Type B pancreatic cell (in vitro differentiated cells): ENCODE measurements around the gene MVB12B. TPM values are rescaled to one million over a fixed set of nuclear protein-coding genes. Genes with fewer than 3 reads are reported as not detected.

Experiments used
- DNase-seq: peaks from one replicate; pipeline ENCODE4 v3.0.0; 2021; ENCODE audit warnings: mixed read lengths; ENCODE audit not compliant: unreplicated experiment; ENCODE audit errors: extremely low spot score
- H3K27ac Mint-ChIP-seq: 2 replicates; pipeline ENCODE4 v1.8.0; 2021; ENCODE audit warnings: mild to moderate bottlenecking, mixed read lengths
- H3K27me3 Mint-ChIP-seq: 2 replicates; pipeline ENCODE4 v1.8.0; 2021; ENCODE audit warnings: mixed read lengths
- H3K36me3 Mint-ChIP-seq: 2 replicates; pipeline ENCODE4 v1.8.0; 2021; ENCODE audit warnings: mixed read lengths
- H3K4me1 Mint-ChIP-seq: one replicate; pipeline ENCODE4 v1.8.0; 2021; ENCODE audit warnings: mixed read lengths; ENCODE audit not compliant: unreplicated experiment
- H3K4me3 Mint-ChIP-seq: 2 replicates; pipeline ENCODE4 v1.8.0; 2021; ENCODE audit warnings: mild to moderate bottlenecking, mixed read lengths
- H3K9me3 Mint-ChIP-seq: 2 replicates; pipeline ENCODE4 v1.8.0; 2021; ENCODE audit warnings: mixed read lengths
- CTCF ChIP-seq: fragments of 200-600 bp; sonication (generic); conservative IDR thresholded peaks from 2 replicates; pipeline ENCODE4 v1.5.0; 2021; ENCODE audit warnings: antibody characterized with exemption, mild to moderate bottlenecking
- total RNA-seq: library from RNA; stranded (reverse); gene quantifications from 2 replicates; pipeline ENCODE4 v1.2.1, GENCODE V29; 2021; ENCODE audit warnings: low replicate concordance

Gene MVB12B
- total RNA-seq, 1 donor from 2014 or later = 26.1 TPM

- Mint-ChIP-seq H3K4me3 (peak overlapping the region; percentile 4), H3K4me1 (peaks cover 50% of the 10 kb centered on the region), H3K36me3 (no peaks in the 10 kb centered on the region), H3K27me3 (peaks cover 79% of the 10 kb centered on the region), H3K9me3 (no peaks in the 10 kb centered on the region), H3K27ac (no peak overlapping the region)
- no peak for DNase-seq
- no peak for TF ChIP-seq CTCF
Observed at GRCh38 chr9:126518763-126519162, 192.1 kb downstream of the MVB12B start.

GRCh38 chr9:126519660-126520420 lies 193.2 kb downstream of the MVB12B start:
- TF ChIP-seq CTCF = no peak

GRCh38 chr9:126520453-126520852 lies 193.8 kb downstream of the MVB12B start:
- Mint-ChIP-seq H3K9me3 (no peaks in the 10 kb centered on the region), H3K36me3 (no peaks in the 10 kb centered on the region), H3K4me3 (no peak overlapping the region), H3K4me1 (peaks cover 48% of the 10 kb centered on the region), H3K27me3 (peaks cover 86% of the 10 kb centered on the region), H3K27ac (no peak overlapping the region)
- DNase-seq = no peak
- TF ChIP-seq CTCF = no peak

More at GRCh38 chr9:126519660-126520420, 193.2 kb downstream of the MVB12B start:
- Mint-ChIP-seq H3K4me3 (no peak overlapping the region), H3K27ac (no peak overlapping the region), H3K36me3 (no peaks in the 10 kb centered on the region), H3K27me3 (peaks cover 86% of the 10 kb centered on the region), H3K4me1 (peaks cover 53% of the 10 kb centered on the region), H3K9me3 (no peaks in the 10 kb centered on the region)
- DNase-seq = no peak

GRCh38 chr9:126521089-126521488 lies 194.5 kb downstream of the MVB12B start:
- H3K27ac Mint-ChIP-seq = no peak overlapping the region
- H3K36me3 Mint-ChIP-seq = no peaks in the 10 kb centered on the region
- no peak for TF ChIP-seq CTCF
- no peak for DNase-seq
- no peaks in the 10 kb centered on the region for H3K9me3 Mint-ChIP-seq
- H3K4me3 Mint-ChIP-seq = peak overlapping the region; percentile 13
- H3K4me1 Mint-ChIP-seq = peaks cover 46% of the 10 kb centered on the region
- H3K27me3 Mint-ChIP-seq = peaks cover 86% of the 10 kb centered on the region

- DNase-seq = no peak
- TF ChIP-seq CTCF = no peak
- H3K27me3 Mint-ChIP-seq = peaks cover 85% of the 10 kb centered on the region
- H3K36me3 Mint-ChIP-seq = no peaks in the 10 kb centered on the region
- H3K27ac Mint-ChIP-seq = no peak overlapping the region
- no peak overlapping the region for H3K4me3 Mint-ChIP-seq
- H3K4me1 Mint-ChIP-seq = peaks cover 43% of the 10 kb centered on the region
- H3K9me3 Mint-ChIP-seq = no peaks in the 10 kb centered on the region
Observed at GRCh38 chr9:126521551-126521950, 194.9 kb downstream of the MVB12B start.
